Measurements from ENCODE around the gene CTSK. TPM values are rescaled to one million over a fixed set of nuclear protein-coding genes. Genes with fewer than 3 reads are reported as not detected.
"Not testable (repeated sequence)": the region's sequence is repeated elsewhere in the genome, so short reads cannot be mapped to it uniquely, and the experiment has no call there.

The CTSK gene
- total RNA-seq, 1 donor from 2014 or later: 3.5 TPM

GRCh38 chr1:150778409-150778808 lies 29.7 kb downstream of the CTSK start:
- TF ChIP-seq, protein P1, sequence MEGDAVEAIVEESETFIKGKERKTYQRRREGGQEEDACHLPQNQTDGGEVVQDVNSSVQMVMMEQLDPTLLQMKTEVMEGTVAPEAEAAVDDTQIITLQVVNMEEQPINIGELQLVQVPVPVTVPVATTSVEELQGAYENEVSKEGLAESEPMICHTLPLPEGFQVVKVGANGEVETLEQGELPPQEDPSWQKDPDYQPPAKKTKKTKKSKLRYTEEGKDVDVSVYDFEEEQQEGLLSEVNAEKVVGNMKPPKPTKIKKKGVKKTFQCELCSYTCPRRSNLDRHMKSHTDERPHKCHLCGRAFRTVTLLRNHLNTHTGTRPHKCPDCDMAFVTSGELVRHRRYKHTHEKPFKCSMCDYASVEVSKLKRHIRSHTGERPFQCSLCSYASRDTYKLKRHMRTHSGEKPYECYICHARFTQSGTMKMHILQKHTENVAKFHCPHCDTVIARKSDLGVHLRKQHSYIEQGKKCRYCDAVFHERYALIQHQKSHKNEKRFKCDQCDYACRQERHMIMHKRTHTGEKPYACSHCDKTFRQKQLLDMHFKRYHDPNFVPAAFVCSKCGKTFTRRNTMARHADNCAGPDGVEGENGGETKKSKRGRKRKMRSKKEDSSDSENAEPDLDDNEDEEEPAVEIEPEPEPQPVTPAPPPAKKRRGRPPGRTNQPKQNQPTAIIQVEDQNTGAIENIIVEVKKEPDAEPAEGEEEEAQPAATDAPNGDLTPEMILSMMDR (IDR thresholded peaks at IDR 0.05): no peak
- H3K27me3 Mint-ChIP-seq: no peaks in the 10 kb centered on the region
- H3K4me1 Mint-ChIP-seq: no peaks in the 10 kb centered on the region
- no peaks in the 10 kb centered on the region for H3K9me3 Mint-ChIP-seq
- no peak overlapping the region for H3K4me3 Mint-ChIP-seq
- intact Hi-C loops (cut with micrococcal nuclease): no loop called here
- no peak for ATAC-seq (ENCODE audit: low read depth)
- H3K36me3 Mint-ChIP-seq (ENCODE audit: low read depth): no peaks in the 10 kb centered on the region
- no peak for DNase-seq
- POLR2A ChIA-PET: no interaction called here
- no peak overlapping the region for H3K27ac Mint-ChIP-seq
- CTCF ChIA-PET: no interaction called here

- POLR2A ChIA-PET: no interaction called here
- H3K9me3 Mint-ChIP-seq: no peaks in the 10 kb centered on the region
- DNase-seq: no peak
- H3K27ac Mint-ChIP-seq: no peak overlapping the region
- no peaks in the 10 kb centered on the region for H3K36me3 Mint-ChIP-seq (ENCODE audit: low read depth)
- CTCF ChIA-PET: no interaction called here
- no peaks in the 10 kb centered on the region for H3K27me3 Mint-ChIP-seq
- intact Hi-C loops (cut with micrococcal nuclease): no loop called here
- TF ChIP-seq, protein P1 (IDR thresholded peaks at IDR 0.05): no peak
- no peaks in the 10 kb centered on the region for H3K4me1 Mint-ChIP-seq
- ATAC-seq (ENCODE audit: low read depth): no peak
- no peak overlapping the region for H3K4me3 Mint-ChIP-seq
Measured at GRCh38 chr1:150777544-150777943, 30.5 kb downstream of the CTSK start.

DNA sequence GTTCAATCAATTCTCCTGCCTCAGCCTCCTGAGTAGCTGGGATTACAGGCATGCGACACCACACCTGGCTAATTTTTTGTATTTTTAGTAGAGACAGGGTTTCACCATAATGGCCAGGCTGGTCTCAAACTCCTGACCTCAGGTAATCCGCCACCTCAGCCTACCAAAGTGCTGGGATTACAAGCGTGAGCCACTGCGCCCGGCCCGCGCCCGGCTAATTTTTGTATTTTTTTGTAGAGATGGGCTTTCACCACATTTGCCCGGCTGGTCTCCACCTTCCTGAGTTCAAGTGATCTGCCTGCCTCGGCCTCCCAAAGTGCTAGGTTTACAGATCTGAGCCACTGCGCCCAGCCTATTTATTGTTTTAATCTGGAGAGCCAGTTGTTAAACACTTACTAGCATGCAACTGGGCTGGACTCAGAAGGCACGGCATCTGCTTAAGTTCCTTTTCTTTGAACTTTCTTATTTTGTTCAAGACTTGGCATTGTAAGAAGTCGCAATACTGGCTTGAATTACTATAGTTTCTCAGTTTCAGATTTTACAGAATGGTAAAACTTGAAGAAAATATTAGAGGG lies 32.0 kb downstream of the CTSK start:
- POLR2A ChIA-PET: not testable (repeated sequence)

DNA sequence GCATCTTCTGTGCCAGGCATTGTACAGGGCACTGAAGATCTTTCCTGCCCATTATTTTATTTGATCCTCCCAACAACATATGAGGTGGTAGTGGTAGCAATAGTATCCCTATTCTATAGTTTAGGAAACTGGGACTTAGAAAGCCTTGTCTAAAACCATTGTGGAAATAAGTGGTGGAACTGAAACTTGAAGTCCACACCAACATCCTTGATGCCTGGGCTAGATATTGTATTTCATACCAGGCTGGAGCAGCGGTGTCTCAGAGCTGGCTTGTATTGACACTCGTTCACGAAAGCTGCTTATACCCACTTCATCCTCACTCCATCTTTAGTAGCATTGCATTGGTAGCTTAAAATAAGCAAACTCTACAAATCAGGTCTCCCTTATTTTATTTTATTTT lies 32.8 kb downstream of the CTSK start:
- Mint-ChIP-seq H3K4me1 (peaks cover 10% of the 10 kb centered on the region), H3K9me3 (no peaks in the 10 kb centered on the region), H3K36me3 (ENCODE audit: low read depth) (no peaks in the 10 kb centered on the region), H3K27ac (no peak overlapping the region), H3K27me3 (no peaks in the 10 kb centered on the region), H3K4me3 (no peak overlapping the region)
- ATAC-seq (ENCODE audit: low read depth): no peak
- intact Hi-C loops (cut with micrococcal nuclease): no loop called here
- no peak for DNase-seq
- TF ChIP-seq, protein P1 (IDR thresholded peaks at IDR 0.05): no peak
- CTCF ChIA-PET: no interaction called here
- POLR2A ChIA-PET: interaction anchor here (1.4 kb wide), 1 partner anchor 9 kb away, joined by 5 read pairs; the partner anchor contains the start of gene CTSS

More for the DNA sequence above, 32.0 kb downstream of the CTSK start:
- intact Hi-C loops (cut with micrococcal nuclease); H3K27me3 Mint-ChIP-seq; H3K4me1 Mint-ChIP-seq; H3K4me3 Mint-ChIP-seq; ATAC-seq (ENCODE audit: low read depth); H3K9me3 Mint-ChIP-seq; DNase-seq; H3K27ac Mint-ChIP-seq; H3K36me3 Mint-ChIP-seq (ENCODE audit: low read depth); CTCF ChIA-PET: not testable (repeated sequence)

- no peaks in the 10 kb centered on the region for H3K9me3 Mint-ChIP-seq
- intact Hi-C loops (cut with micrococcal nuclease): no loop called here
- TF ChIP-seq, protein P1 (IDR thresholded peaks at IDR 0.05): no peak
- H3K36me3 Mint-ChIP-seq (ENCODE audit: low read depth): no peaks in the 10 kb centered on the region
- DNase-seq (no peak), ATAC-seq (ENCODE audit: low read depth) (no peak)
- H3K4me1 Mint-ChIP-seq: peaks cover 14% of the 10 kb centered on the region
- CTCF ChIA-PET: no interaction called here
- no peak overlapping the region for H3K4me3 Mint-ChIP-seq
- no peak overlapping the region for H3K27ac Mint-ChIP-seq
- POLR2A ChIA-PET: no interaction called here
- no peaks in the 10 kb centered on the region for H3K27me3 Mint-ChIP-seq
Measured at GRCh38 chr1:150772326-150772725, 35.7 kb downstream of the CTSK start.

DNA sequence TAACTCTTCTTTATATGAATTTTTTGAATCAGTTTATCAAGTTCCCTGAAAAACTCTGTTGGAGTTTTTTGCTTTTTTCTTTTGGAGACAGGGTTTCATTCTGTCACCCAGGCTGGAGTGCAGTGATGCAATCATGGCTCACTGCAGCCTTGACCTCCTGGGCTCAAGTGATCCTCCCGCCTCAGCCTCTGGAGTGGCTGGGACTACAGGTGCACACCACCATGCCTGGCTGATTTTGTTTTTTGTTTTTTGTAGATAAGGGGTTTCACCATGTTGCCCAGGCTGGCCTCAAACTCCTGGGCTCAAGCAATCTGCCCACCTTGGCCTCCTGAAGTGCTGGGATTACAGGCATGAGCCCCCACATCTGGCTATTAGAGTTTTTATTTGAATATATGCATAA lies 40.4 kb downstream of the CTSK start:
- peaks cover 20% of the 10 kb centered on the region for H3K36me3 Mint-ChIP-seq (ENCODE audit: low read depth)
- ATAC-seq (ENCODE audit: low read depth); DNase-seq; POLR2A ChIA-PET; CTCF ChIA-PET; H3K27ac Mint-ChIP-seq; H3K9me3 Mint-ChIP-seq; H3K4me3 Mint-ChIP-seq; H3K27me3 Mint-ChIP-seq: not testable (repeated sequence)
- intact Hi-C loops (cut with micrococcal nuclease): loop anchor here (10.0 kb wide), 1 partner anchor 203 kb away; no protein-coding TSS in a partner anchor
- H3K4me1 Mint-ChIP-seq: peaks cover 44% of the 10 kb centered on the region

GRCh38 chr1:150765977-150766301 lies 42.1 kb downstream of the CTSK start:
- Mint-ChIP-seq H3K4me3 (peak overlapping the region; percentile 93), H3K4me1 (peaks cover 55% of the 10 kb centered on the region), H3K36me3 (ENCODE audit: low read depth) (peaks cover 31% of the 10 kb centered on the region), H3K27ac (peak overlapping the region; percentile 97)
- intact Hi-C loops (cut with micrococcal nuclease): loop anchor here (2.0 to 10.0 kb wide), 3 partner anchors 47 to 213 kb away; no protein-coding TSS in a partner anchor
- H3K9me3 Mint-ChIP-seq, H3K27me3 Mint-ChIP-seq, DNase-seq: not testable (repeated sequence)
- ATAC-seq (ENCODE audit: low read depth): peak; percentile 16
- ChIA-PET CTCF (interaction anchor here (1.4 to 4.7 kb wide), 2 partner anchors 156 to 205 kb away, joined by 3 to 22 read pairs; no protein-coding TSS in a partner anchor), POLR2A (interaction anchor here (0.6 to 3.4 kb wide), 13 partner anchors 9 to 210 kb away, joined by 3 to 10 read pairs (median 4); partner anchors contain the start of genes ARNT, CERS2, ENSA and GOLPH3L)

Measured in activated B cell treated with CpG ODN at 0.5 μM for 24 hours (primary cell).